GM19397 (cell line): Measurements from ENCODE around the gene SOCS1.

ENCODE experiments used
- ATAC-seq: cut with Tn5 transposase; IDR thresholded peaks from one replicate; pipeline ENCODE4 v1.9.1; 2021; ENCODE audit warnings: mild to moderate bottlenecking, moderate library complexity; ENCODE audit not compliant: unreplicated experiment

Gene SOCS1

GRCh38 chr16:11249233-11250061 lies 6.6 kb downstream of the SOCS1 start:
- no peak for ATAC-seq

DNA sequence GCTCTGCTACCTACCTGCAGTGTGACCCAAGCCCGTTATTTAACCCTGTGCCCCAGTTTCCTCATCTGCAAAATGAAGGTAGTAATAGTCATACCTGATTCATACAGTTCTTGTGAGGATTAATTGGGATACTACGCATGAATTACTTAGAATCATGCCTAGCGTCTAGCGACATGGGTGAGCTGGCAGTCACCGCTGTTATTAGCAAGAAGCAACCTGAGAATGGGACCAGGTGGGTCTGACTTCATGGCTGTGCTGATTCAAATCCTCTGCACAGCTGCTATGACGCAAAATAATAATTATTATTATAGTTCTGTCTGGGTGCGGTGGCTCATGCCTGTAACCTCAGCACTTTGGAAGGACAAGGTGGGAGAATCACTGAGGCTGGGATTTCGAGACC lies 7.9 kb downstream of the SOCS1 start:
- no peak for ATAC-seq

- no peak for ATAC-seq
Observed at GRCh38 chr16:11245988-11246387, 10.0 kb downstream of the SOCS1 start.

- ATAC-seq, result no peak
Observed at GRCh38 chr16:11245222-11245737, 10.7 kb downstream of the SOCS1 start.

DNA sequence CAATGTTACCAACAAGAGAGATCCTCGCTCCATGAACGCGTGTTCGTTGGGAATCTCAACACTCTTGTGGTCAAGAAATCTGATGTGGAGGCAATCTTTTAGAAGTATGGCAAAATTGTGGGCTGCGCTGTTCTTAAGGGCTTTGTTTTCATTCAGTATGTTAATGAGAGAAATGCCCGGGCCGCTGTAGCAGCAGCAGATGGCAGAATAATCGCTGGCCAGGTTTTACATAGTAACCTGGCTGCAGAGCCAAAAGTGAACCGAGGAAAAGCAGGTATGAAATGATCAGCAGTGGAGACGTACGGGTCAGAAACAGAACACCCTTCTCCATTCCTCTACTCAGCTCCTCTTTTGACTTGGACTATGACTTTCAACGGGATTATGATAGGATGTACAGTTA lies 13.3 kb downstream of the SOCS1 start:
- no peak for ATAC-seq

- no peak for ATAC-seq
Observed at GRCh38 chr16:11241480-11242204, 14.4 kb downstream of the SOCS1 start.

DNA sequence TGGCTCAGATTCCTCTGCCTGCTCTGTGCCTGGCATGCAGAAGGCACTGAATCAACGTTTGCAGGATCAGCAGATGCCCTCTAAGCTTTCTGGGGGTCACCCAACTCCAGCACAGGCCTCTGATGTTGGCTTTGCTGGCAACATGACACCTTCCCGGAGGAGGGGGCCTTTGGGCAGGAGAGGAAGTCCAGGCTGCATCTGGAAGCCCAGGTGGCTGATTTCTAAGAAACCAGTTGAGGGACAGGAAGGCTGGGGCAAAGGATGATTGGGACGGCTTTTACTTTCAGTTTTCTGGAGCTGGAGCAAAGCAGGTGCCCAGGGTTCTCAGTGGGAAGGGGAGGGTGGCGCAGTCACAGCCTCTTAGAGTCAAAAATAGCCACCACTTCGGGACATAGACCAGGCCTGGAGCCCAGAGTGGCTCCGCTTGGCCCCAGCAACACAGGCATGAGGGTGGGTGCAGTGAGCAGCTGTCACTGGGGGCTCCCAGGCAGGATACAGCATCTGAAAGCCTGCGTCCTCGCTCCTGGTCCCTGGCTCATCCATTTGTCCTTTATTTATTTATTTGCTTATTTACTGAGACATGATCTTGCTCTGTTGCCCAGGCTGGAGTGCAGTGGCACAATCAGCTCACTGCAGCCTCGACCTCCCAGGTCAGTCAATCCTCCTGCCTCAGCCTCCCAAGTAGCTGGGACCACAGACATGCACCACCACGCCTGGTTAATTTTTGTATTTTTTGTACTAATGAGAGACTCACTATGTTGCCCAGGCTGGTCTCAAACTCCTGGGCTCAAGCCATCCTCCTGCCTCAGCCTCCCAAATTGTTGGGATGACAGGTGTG lies 15.1 kb downstream of the SOCS1 start:
- no peak for ATAC-seq

- no peak for ATAC-seq
Observed at GRCh38 chr16:11239644-11240632, 16.1 kb downstream of the SOCS1 start.

DNA sequence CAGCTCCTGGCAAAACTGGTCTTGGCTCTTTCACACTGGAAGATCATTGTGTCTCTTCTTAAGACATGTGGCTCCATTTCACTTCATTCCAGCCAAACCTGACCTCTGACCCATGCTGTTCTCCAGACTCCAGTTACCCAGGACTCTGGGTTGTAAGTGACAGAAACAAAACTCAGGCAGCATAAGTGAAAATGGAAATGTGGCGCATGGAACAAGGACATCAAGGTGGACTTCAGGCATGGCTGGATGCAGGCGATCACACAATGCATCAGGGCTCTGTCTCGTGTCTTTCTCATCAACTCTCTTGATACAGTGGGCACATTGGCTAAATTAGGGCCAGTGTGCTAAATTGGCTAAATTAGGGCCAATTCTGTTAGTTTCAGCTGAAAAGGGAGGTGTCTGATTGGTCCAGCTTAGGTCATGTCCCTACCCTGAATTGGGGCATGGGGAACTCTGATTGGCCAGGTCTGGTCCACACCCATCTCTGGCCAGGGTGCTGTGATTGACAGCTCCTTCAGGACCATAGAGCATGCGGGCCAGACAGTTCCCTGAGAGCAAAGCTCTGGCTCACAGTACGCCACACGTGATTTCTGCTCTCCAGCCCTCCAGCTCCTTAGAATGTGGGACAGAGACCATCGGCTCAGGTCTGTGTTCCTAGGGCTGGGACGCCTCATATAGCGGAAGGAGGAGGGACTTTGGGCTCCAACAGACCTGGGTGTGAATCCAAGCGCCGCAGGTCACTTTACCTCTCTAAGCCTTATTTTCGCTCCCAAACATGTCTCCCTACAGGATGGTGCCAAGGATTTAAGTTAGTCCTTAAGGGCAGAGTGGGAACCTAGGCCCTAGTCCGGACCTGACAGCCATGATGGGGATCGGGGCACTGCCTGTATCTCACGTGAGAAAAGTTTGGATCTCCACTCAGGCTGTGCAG lies 17.5 kb downstream of the SOCS1 start:
- ATAC-seq, result no peak

- no peak for ATAC-seq
Observed at GRCh38 chr16:11236461-11237254, 19.3 kb downstream of the SOCS1 start.

GRCh38 chr16:11235703-11235991 lies 20.4 kb downstream of the SOCS1 start:
- ATAC-seq, result no peak

GRCh38 chr16:11234884-11235702 lies 20.9 kb downstream of the SOCS1 start:
- no peak for ATAC-seq

- no peak for ATAC-seq
Observed at GRCh38 chr16:11233727-11234376, 22.2 kb downstream of the SOCS1 start.

- no peak for ATAC-seq
Observed at GRCh38 chr16:11232852-11233726, 22.9 kb downstream of the SOCS1 start.

GRCh38 chr16:11232302-11232851 lies 23.6 kb downstream of the SOCS1 start:
- ATAC-seq, result no peak
